ENCODE measurements around the gene B4GALT2.

GRCh38 chr1:44013949-44014348, 34.9 kb downstream of the B4GALT2 start:
- TF ChIP-seq CTCF (IDR thresholded peaks at IDR 0.05; ENCODE audit: low read length) (no peak), EZH2 (optimal IDR thresholded peaks at IDR 0.05; ENCODE audit: low read depth, low read length) (no peak), EZH2phosphoT487 (IDR thresholded peaks at IDR 0.05; ENCODE audit: low read length) (no peak)

Measured in MM.1S (cell line).